MCF 10A (cell line): Measurements from ENCODE around the gene SERTAD2. TPM values are rescaled to one million over a fixed set of nuclear protein-coding genes. Genes with fewer than 3 reads are reported as not detected.

Experiments used
- BruUV-seq: library from RNA; stranded (reverse); fragments of 400-500 nt; replicated peaks from 2 replicates; lab custom pipeline; 2021; lab: Mats Ljungman, UMichigan
- CTCF ChIA-PET: fragments of 300-600 bp; sonication (Branson Sonifier 250); formaldehyde crosslinking; extraction: SDS; loops from one replicate; lab custom pipeline; 2021; ENCODE audit warnings: antibody characterized with exemption, inconsistent platforms; lab: Yijun Ruan, JAX
- POLR2A ChIA-PET: fragments of 300-600, 350-650 bp; sonication (Branson Sonifier 250); formaldehyde crosslinking; extraction: SDS; loops from one replicate; lab custom pipeline; 2020; ENCODE audit warnings: antibody characterized with exemption, inconsistent platforms; lab: Yijun Ruan, JAX
- DNase-seq: peaks from one replicate; pipeline ENCODE4 v3.0.0-alpha.2; 2018; ENCODE audit not compliant: unreplicated experiment
- H3K27ac Mint-ChIP-seq: one replicate; pipeline ENCODE4 v1.8.0; 2022; ENCODE audit warnings: mild to moderate bottlenecking, low read depth, mixed read lengths; ENCODE audit not compliant: unreplicated experiment
- H3K27me3 Mint-ChIP-seq: one replicate; pipeline ENCODE4 v1.8.0; 2022; ENCODE audit warnings: mixed read lengths; ENCODE audit not compliant: insufficient read depth, unreplicated experiment
- H3K36me3 Mint-ChIP-seq: one replicate; pipeline ENCODE4 v1.8.0; 2022; ENCODE audit warnings: mild to moderate bottlenecking, moderate library complexity, mixed read lengths; ENCODE audit not compliant: insufficient read depth, unreplicated experiment
- H3K4me1 Mint-ChIP-seq: one replicate; pipeline ENCODE4 v1.8.0; 2022; ENCODE audit warnings: mixed read lengths; ENCODE audit not compliant: insufficient read depth, unreplicated experiment
- H3K4me3 Mint-ChIP-seq: one replicate; pipeline ENCODE4 v1.8.0; 2022; ENCODE audit warnings: mild to moderate bottlenecking, moderate library complexity, mixed read lengths; ENCODE audit not compliant: unreplicated experiment
- H3K9me3 Mint-ChIP-seq: one replicate; pipeline ENCODE4 v1.8.0; 2022; ENCODE audit warnings: mixed read lengths; ENCODE audit not compliant: unreplicated experiment
- intact Hi-C: fragments of 100-400 bp; cut with micrococcal nuclease; formaldehyde crosslinking; loops from 2 replicates; pipeline ENCODE4 v1.14.1; 2022
- total RNA-seq: library from RNA; stranded (reverse); gene quantifications from 2 replicates; pipeline ENCODE4 v1.2.3, GENCODE V29; 2022
- TF ChIP-seq, protein P1 (sequence below): fragments of 200-600 bp; IDR thresholded peaks from one replicate; pipeline ENCODE4 v1.8.0; 2022; ENCODE audit warnings: antibody characterized with exemption, mild to moderate bottlenecking; ENCODE audit not compliant: unreplicated experiment

Gene SERTAD2
- total RNA-seq, 1 experiment from 2014 or later = 15.0 TPM

DNA sequence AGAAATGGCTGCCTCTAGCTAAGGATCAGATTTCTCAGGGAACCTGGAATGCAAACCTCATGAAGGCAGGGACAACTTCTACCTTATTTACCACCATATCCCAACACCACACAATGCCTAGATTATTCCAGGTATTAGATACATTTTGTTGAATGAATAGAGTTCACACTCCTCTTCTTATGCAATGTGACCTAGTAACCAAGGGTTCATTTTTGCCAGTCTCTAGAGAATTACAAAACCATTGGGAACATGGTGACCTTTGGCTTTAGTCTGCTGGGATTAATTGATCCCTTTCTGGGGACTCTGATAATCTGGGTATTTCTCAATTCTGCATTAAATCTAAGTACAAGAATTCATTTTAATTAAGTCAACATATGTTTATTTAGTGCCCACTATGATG, 35.2 kb upstream of the SERTAD2 start:
- no peaks in the 10 kb centered on the region for H3K27me3 Mint-ChIP-seq
- H3K4me1 Mint-ChIP-seq = peaks cover 17% of the 10 kb centered on the region
- no TSS peak for BruUV-seq
- intact Hi-C loops = no loop called here
- TF ChIP-seq, protein P1, sequence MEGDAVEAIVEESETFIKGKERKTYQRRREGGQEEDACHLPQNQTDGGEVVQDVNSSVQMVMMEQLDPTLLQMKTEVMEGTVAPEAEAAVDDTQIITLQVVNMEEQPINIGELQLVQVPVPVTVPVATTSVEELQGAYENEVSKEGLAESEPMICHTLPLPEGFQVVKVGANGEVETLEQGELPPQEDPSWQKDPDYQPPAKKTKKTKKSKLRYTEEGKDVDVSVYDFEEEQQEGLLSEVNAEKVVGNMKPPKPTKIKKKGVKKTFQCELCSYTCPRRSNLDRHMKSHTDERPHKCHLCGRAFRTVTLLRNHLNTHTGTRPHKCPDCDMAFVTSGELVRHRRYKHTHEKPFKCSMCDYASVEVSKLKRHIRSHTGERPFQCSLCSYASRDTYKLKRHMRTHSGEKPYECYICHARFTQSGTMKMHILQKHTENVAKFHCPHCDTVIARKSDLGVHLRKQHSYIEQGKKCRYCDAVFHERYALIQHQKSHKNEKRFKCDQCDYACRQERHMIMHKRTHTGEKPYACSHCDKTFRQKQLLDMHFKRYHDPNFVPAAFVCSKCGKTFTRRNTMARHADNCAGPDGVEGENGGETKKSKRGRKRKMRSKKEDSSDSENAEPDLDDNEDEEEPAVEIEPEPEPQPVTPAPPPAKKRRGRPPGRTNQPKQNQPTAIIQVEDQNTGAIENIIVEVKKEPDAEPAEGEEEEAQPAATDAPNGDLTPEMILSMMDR = no peak
- no peak for DNase-seq
- H3K36me3 Mint-ChIP-seq = no peaks in the 10 kb centered on the region
- CTCF ChIA-PET = no interaction called here
- no peak overlapping the region for H3K4me3 Mint-ChIP-seq
- H3K9me3 Mint-ChIP-seq = no peaks in the 10 kb centered on the region
- POLR2A ChIA-PET = interaction anchor here (2.4 kb wide), 1 partner anchor 35 kb away, joined by 6 read pairs; the partner anchor contains the start of gene SERTAD2
- H3K27ac Mint-ChIP-seq = no peak overlapping the region

DNA sequence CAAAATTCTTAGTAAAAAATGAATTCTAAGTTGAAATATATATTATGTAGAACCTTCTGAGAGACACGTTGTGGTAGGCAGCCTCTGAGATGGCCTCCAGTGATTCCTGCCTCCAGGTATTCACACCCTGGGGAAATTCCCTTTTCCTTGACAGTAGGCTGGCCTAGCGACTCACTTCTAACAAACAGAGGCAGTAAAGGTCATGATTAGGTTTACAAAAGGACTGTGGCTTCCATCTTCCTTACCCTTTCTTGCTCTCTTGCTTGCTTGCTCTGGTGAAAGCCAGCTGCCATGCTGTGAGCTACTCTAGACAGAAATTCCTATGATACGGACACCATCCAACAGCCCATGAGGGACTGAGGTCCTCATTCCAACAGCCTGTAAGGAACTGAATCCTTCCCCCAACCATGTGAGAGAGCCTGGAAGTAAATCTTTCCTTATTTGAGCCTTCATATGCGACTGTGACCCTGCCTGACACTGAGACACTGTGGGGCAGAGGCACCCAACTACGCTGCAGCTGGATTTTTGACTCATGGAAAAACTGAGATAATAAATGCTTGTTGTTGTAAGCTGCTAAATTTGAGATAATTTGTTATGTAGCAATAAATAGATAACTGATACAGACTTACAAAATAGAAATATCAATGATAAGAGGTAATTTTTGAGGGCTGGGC, 32.7 kb upstream of the SERTAD2 start:
- ChIA-PET POLR2A (interaction anchor here (0.7 to 2.4 kb wide), 7 partner anchors 10 to 370 kb away, joined by 3 to 15 read pairs (median 3); partner anchors contain the start of genes CEP68 and SERTAD2), CTCF (interaction anchor here (1.0 to 1.2 kb wide), 3 partner anchors 8 to 42 kb away, joined by 3 to 4 read pairs (median 3); no protein-coding TSS in a partner anchor)
- H3K9me3 Mint-ChIP-seq = no peaks in the 10 kb centered on the region
- peaks cover 6% of the 10 kb centered on the region for H3K36me3 Mint-ChIP-seq
- no peak overlapping the region for H3K27ac Mint-ChIP-seq
- no TSS peak for BruUV-seq
- no peak overlapping the region for H3K4me3 Mint-ChIP-seq
- H3K4me1 Mint-ChIP-seq = peaks cover 24% of the 10 kb centered on the region
- TF ChIP-seq, protein P1 = no peak
- no peaks in the 10 kb centered on the region for H3K27me3 Mint-ChIP-seq
- no peak for DNase-seq
- intact Hi-C loops = no loop called here

DNA sequence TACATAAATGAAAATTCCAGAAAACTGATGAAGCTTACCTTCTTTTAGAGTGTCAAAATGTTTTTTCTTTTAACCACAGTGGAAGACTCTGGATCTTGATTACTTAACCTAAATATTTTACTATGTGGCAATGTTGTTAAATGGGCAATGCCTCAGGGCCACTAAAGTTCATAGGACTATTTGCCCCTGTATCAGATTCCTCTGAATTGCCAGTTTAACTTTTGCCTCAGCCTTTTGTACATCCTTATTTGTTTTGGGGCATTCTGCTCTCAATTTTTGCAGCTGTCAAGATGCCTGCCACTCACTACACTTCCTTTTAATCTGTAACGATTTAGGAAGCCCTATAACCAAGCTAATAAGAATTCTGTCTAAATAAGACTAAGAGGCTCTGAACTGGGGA, 31.7 kb upstream of the SERTAD2 start:
- Mint-ChIP-seq H3K4me3 (peak overlapping the region; percentile 56), H3K9me3 (no peaks in the 10 kb centered on the region), H3K27me3 (no peaks in the 10 kb centered on the region), H3K4me1 (peaks cover 24% of the 10 kb centered on the region), H3K27ac (no peak overlapping the region), H3K36me3 (peaks cover 6% of the 10 kb centered on the region)
- intact Hi-C loops = no loop called here
- no TSS peak for BruUV-seq
- POLR2A ChIA-PET = interaction anchor here (0.7 to 1.6 kb wide), 9 partner anchors 9 to 162 kb away, joined by 3 to 15 read pairs (median 3); partner anchors contain the start of genes AFTPH and SERTAD2
- CTCF ChIA-PET = no interaction called here
- TF ChIP-seq, protein P1 = no peak
- peak; percentile 84 for DNase-seq

DNA sequence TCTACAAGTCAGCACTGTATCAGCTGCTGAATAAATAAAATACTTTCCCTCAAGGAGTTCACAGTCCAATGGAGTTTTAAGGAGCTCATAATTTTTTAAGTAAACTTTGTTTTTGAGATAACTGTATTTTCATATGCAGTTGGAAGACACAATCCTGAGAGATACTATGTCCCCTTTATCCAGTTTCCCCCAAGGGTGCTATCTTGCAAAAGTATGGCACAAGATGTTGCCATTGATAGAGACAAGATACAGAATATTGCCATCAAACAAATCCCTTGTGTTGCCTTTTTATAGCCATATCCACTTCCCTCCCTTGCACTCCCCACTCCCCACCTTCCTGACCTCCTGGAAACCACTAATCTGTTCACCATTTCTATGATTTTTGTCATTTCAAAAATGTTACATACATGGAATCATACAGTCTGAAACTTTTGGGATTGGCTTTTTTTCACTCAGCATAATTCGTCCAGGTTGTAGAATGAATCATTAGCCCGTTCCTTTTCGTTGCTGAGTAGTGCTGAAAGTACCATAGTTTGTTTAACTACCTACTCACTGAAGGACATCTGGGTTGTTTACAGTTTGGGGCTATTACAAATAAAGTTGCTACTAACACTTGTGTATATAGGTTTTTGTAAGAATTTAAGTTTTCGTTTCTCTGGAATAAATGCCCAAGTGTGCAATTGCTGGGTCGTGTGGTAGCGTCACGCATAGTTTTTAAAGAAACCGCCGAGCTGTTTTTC, 30.2 kb upstream of the SERTAD2 start:
- DNase-seq = no peak
- ChIA-PET POLR2A (interaction anchor here (1.3 kb wide), 1 partner anchor 67 kb away, joined by 3 read pairs; no protein-coding TSS in a partner anchor), CTCF (no interaction called here)
- peaks cover 24% of the 10 kb centered on the region for H3K4me1 Mint-ChIP-seq
- H3K27me3 Mint-ChIP-seq = no peaks in the 10 kb centered on the region
- no TSS peak for BruUV-seq
- TF ChIP-seq, protein P1 = no peak
- H3K36me3 Mint-ChIP-seq = peaks cover 6% of the 10 kb centered on the region
- H3K9me3 Mint-ChIP-seq = no peaks in the 10 kb centered on the region
- intact Hi-C loops = no loop called here
- H3K27ac Mint-ChIP-seq = no peak overlapping the region
- H3K4me3 Mint-ChIP-seq = no peak overlapping the region
